ENCODE results near the gene CUBN. TPM values are rescaled to one million over a fixed set of nuclear protein-coding genes. Genes with fewer than 3 reads are reported as not detected.

The CUBN gene
- total RNA-seq, 2 experiments from 2014 or later: 0.80 to 0.81 TPM

DNA sequence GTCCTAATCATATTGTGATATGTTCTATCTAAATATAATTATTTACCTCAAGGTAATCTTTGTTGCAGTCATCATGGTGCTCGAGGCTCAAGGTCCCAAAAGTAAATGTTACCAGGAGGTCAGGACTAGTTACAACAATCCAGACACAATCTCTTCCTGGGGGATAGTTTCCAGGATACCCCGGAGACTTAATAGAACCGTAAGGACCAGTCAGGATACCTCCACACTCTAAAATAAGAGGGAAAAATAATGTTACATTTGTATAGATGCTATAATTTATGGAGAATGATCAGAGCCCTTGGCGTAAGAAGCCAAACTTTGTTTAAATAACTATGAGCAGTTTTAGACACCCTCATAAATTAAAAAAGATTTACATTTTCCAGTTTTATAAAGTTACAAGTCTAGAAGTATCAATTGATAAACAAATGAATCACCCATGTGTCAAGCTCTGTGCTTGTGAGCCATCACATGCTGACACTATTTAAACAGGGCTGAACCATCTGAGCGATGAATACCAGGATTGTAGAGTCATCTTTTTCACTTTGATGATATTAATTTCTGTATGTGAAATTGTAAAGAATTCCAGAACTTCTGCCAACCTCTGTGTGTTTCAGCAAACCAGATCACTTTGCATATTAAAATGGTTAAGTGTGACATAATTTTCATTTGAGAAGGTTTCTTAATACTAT lies 41.3 kb downstream of the CUBN start:
- H3K27ac Mint-ChIP-seq: no peak overlapping the region
- H3K4me3 Mint-ChIP-seq: no peak overlapping the region
- peaks cover 5% of the 10 kb centered on the region for H3K9me3 Mint-ChIP-seq
- no peaks in the 10 kb centered on the region for H3K27me3 Mint-ChIP-seq
- ChIA-PET POLR2A (no interaction called here), CTCF (no interaction called here)
- H3K4me1 Mint-ChIP-seq: peaks cover 11% of the 10 kb centered on the region
- H3K36me3 Mint-ChIP-seq (ENCODE audit: low read depth): peaks cover 4% of the 10 kb centered on the region
- DNase-seq: no peak

DNA sequence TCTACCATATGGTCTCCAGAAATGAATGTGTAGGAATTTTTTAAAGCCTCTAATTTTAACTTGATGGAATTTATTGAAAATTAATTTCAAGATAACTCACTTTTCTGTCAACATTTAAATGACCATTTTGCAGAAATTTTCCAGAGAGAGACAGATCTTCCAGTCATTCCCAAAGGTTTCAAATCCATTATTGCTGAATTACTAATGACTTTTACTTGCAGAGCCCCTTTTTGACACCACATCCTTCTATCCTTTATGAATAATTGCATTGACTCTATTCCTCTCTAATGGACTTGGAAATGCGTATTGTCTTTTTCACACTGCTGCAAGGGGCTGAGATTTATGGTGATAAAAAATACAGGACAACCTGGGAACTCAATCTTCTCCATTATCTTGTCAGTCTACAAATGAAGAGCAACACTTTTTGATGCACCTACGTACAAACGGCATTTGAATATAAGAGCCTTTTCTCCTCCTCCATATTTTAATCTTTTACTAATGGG lies 42.7 kb downstream of the CUBN start:
- no peak overlapping the region for H3K27ac Mint-ChIP-seq
- no peak for DNase-seq
- no peak overlapping the region for H3K4me3 Mint-ChIP-seq
- peaks cover 2% of the 10 kb centered on the region for H3K36me3 Mint-ChIP-seq (ENCODE audit: low read depth)
- H3K27me3 Mint-ChIP-seq: no peaks in the 10 kb centered on the region
- CTCF ChIA-PET: no interaction called here
- peaks cover under 1% of the 10 kb centered on the region for H3K9me3 Mint-ChIP-seq
- H3K4me1 Mint-ChIP-seq: peaks cover 2% of the 10 kb centered on the region
- POLR2A ChIA-PET: no interaction called here

DNA sequence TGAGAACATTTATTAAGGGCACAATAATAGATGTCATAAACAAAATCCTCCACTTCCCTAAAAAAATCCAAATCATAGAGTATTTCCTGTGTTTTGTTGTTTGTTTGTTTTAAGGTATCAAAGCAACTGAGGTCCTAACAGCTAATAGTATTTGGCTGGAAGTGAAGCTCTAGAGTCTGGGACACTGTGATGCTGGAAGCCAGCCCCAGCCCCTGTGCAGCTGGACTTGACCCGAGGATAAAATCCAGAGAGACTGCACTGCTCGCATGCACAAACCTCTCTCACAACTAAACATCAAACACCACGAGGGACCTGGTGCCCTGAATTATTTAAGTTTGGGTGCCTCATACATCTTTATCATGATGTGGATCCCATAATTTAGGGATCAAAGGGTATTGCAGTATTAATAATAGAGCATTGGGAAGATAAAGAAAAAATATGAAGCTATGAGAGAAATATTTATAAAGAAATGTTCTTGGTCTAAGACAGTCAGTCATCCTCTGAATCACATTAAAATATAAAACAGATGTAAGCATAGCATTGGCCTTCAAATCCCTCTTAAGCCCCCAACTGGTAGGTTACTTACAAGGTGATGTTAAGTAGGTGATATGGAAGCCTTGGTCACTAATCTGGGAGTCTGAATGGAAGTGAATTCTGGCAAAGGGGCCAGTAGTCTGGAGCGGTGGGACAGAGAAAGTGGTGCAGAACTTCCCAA lies 44.4 kb downstream of the CUBN start:
- no peak overlapping the region for H3K4me3 Mint-ChIP-seq
- H3K9me3 Mint-ChIP-seq: no peaks in the 10 kb centered on the region
- H3K27ac Mint-ChIP-seq: no peak overlapping the region
- CTCF ChIA-PET: no interaction called here
- peaks cover 2% of the 10 kb centered on the region for H3K36me3 Mint-ChIP-seq (ENCODE audit: low read depth)
- no peak for DNase-seq
- H3K4me1 Mint-ChIP-seq: no peaks in the 10 kb centered on the region
- no peaks in the 10 kb centered on the region for H3K27me3 Mint-ChIP-seq
- POLR2A ChIA-PET: no interaction called here

DNA sequence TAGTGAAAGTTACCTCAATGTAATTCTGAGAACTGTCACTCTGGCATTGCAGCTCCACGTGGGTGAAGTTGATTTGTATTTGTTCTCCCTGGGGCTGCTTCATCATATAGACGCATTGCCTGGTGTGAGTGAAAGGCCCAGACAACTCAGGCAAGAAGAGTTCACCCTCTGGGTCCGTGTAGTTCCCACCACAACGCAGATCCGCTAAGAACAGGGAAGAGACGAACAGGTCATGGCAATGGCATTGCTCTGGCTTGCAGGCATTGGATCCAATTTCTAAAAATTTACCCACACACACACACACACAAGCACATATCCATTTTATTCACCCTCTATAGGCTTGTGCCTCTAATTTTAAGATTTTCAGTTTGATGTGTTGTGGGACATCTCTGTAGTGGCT lies 45.4 kb downstream of the CUBN start:
- ChIA-PET CTCF (no interaction called here), POLR2A (interaction anchor here (0.6 kb wide), 1 partner anchor 60 kb away, joined by 3 read pairs; no protein-coding TSS in a partner anchor)
- Mint-ChIP-seq H3K9me3 (no peaks in the 10 kb centered on the region), H3K4me1 (no peaks in the 10 kb centered on the region), H3K27ac (no peak overlapping the region), H3K36me3 (ENCODE audit: low read depth) (peaks cover 2% of the 10 kb centered on the region), H3K4me3 (no peak overlapping the region), H3K27me3 (no peaks in the 10 kb centered on the region)
- no peak for DNase-seq

DNA sequence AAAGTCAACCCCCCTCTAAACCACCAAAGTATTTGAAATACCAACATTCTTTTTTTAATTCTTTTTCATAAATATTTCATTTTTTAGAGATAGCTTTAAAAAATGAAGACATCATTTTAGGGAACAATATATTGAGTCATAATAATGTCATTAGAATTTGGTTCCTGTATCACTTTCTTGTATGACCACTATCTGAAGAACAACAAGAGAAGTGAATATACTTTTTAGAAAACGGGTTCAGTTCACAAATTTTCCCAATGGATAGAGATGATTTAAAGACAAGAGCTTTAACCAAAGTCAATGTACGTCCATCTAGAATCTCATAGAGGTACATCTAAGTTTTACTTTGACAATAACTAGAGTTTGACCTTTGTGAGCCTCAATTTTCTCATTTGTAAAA lies 48.2 kb downstream of the CUBN start:
- CTCF ChIA-PET: no interaction called here
- Mint-ChIP-seq H3K9me3 (no peaks in the 10 kb centered on the region), H3K36me3 (ENCODE audit: low read depth) (peaks cover 2% of the 10 kb centered on the region), H3K4me1 (no peaks in the 10 kb centered on the region), H3K4me3 (no peak overlapping the region), H3K27ac (no peak overlapping the region), H3K27me3 (no peaks in the 10 kb centered on the region)
- no peak for DNase-seq
- POLR2A ChIA-PET: no interaction called here

DNA sequence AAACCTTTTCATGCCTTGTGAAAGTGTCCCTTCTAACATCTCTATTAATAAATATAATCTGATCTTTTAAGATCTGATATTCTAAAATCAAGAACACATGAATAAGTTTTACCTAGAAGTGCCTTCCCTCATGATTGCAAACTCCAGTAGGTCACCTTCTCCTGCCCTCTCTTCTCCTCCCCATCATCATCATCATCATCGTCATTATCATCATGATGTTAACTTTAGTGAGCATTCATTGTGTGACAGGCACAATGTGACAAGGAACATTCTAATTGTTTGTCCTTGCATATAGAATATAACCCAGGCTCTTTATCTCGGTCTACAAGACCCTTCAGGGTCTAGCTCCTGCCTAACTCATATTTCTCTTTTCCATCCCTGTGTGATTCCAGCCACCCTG lies 51.7 kb downstream of the CUBN start:
- peaks cover 2% of the 10 kb centered on the region for H3K36me3 Mint-ChIP-seq (ENCODE audit: low read depth)
- no peaks in the 10 kb centered on the region for H3K9me3 Mint-ChIP-seq
- no peak for DNase-seq
- ChIA-PET POLR2A (no interaction called here), CTCF (no interaction called here)
- H3K4me1 Mint-ChIP-seq: peaks cover 1% of the 10 kb centered on the region
- H3K27me3 Mint-ChIP-seq: no peaks in the 10 kb centered on the region
- H3K27ac Mint-ChIP-seq: no peak overlapping the region
- H3K4me3 Mint-ChIP-seq: no peak overlapping the region

DNA sequence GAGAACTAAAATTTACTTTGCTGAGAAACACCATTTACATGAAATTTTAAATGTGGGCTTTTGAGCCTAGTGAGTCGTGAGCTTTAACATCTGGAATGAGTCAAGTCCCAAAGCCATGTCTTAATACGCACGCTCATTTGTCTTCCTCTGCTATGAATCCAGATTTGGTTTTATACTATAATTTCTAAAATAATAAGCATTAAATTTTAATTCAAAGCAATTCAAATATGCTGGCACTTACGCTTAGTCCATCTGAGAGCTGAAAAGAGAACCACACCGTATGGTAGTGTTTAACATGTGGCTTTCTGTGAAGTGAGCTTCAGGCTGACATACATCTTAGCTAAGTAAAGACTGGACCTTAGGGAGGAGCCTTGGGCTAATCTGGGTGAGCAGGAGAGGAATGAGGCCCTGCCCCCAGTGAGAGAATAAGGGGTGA lies 52.2 kb downstream of the CUBN start:
- no peaks in the 10 kb centered on the region for H3K36me3 Mint-ChIP-seq (ENCODE audit: low read depth)
- H3K4me1 Mint-ChIP-seq: peaks cover 1% of the 10 kb centered on the region
- no peak overlapping the region for H3K4me3 Mint-ChIP-seq
- H3K9me3 Mint-ChIP-seq: no peaks in the 10 kb centered on the region
- ChIA-PET CTCF (interaction anchor here (0.8 kb wide), 1 partner anchor 8 kb away, joined by 3 read pairs; no protein-coding TSS in a partner anchor), POLR2A (no interaction called here)
- DNase-seq: no peak
- no peak overlapping the region for H3K27ac Mint-ChIP-seq
- H3K27me3 Mint-ChIP-seq: no peaks in the 10 kb centered on the region

DNA sequence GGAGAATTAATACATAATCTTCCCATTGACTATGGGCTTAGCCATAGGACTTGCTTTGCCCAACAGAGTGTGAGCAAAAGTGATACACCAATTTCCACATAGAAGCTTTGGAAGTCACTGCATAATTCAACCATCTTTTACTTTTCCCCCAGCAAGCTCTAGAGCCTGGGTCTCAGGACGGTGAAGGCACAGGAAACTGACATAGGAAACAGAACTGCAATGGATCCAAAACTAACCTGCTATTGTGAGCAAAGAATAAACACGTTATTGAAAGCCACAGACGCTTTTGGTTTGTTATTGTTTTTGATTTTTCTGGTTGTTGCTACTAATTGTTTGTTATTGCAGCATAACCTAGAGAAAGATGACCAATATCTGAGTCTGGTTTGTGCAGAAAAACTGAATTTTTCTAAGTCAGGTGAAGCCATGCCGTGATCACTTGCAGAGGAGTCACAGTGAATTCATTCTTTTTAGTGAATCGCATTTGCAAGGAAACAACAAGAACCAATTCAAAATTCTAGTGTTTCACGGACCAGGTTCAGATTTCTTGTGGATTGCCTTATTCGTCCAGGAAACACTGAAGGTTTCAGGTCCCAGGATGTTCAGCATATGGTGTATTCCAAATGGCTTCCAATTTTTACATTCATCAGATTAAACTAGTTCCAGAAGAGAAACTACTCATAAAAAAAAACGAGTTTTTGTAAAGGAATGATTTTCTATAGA lies 52.8 kb downstream of the CUBN start:
- CTCF ChIA-PET: interaction anchor here (0.8 kb wide), 1 partner anchor 8 kb away, joined by 3 read pairs; no protein-coding TSS in a partner anchor
- Mint-ChIP-seq H3K27me3 (no peaks in the 10 kb centered on the region), H3K4me1 (peaks cover 1% of the 10 kb centered on the region), H3K4me3 (no peak overlapping the region), H3K36me3 (ENCODE audit: low read depth) (no peaks in the 10 kb centered on the region), H3K27ac (no peak overlapping the region), H3K9me3 (no peaks in the 10 kb centered on the region)
- POLR2A ChIA-PET: no interaction called here
- no peak for DNase-seq

DNA sequence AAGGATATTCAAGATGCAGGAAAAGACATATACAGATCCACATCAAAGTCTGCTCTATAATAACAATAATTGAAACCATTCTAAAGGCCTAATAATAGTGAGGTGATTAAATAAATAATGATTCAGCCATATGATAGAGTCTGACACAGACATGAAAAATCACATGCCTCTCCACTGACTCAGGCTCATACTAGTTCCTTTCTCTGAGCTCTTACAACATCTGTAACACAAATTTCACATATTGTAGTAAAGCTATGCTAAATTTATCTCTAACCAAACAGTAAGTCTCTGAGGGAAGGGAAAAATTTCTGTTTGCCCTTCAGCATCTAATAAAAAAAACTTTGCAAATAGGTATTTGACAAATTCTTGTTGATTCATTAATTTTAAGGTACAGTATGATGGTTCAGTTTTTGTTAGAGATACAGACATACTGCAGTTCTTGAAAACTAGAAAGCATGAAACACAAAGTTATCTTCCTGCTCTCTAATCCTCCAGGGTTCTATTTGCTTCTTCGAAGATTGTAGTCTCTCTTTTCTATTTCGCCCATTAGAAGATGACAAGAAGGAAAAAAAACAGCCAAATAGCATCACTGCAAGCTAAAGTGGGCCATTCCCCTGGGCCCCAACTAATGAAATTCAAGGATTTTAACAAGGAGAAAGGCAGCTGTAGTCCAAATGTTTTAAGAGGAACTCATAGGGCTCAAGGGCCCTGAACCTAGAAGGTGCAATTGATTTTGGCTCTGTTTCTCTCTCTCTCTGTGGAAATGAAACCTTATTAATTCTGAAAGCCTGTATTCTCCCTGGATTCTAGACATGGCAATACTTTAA lies 53.9 kb downstream of the CUBN start:
- DNase-seq: no peak
- H3K9me3 Mint-ChIP-seq: no peaks in the 10 kb centered on the region
- ChIA-PET POLR2A (no interaction called here), CTCF (interaction anchor here (0.6 kb wide), 1 partner anchor 224 kb away, joined by 3 read pairs; no protein-coding TSS in a partner anchor)
- no peaks in the 10 kb centered on the region for H3K36me3 Mint-ChIP-seq (ENCODE audit: low read depth)
- no peak overlapping the region for H3K4me3 Mint-ChIP-seq
- H3K27me3 Mint-ChIP-seq: no peaks in the 10 kb centered on the region
- peaks cover 1% of the 10 kb centered on the region for H3K4me1 Mint-ChIP-seq
- no peak overlapping the region for H3K27ac Mint-ChIP-seq

DNA sequence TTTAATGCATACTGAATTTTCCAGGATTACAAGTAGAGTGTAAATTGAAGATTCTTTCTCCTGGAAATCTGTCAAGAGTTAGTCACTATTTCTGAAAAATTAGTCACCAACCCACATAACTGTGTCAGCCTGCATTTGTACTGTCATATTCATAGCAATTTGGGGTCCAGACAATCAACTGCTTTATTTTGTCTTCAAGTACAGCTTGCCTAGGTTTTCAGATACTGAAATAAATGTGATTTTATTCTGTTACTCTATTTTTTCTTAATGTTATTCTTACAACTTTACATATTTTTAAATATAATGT lies 55.1 kb downstream of the CUBN start:
- POLR2A ChIA-PET: no interaction called here

DNA sequence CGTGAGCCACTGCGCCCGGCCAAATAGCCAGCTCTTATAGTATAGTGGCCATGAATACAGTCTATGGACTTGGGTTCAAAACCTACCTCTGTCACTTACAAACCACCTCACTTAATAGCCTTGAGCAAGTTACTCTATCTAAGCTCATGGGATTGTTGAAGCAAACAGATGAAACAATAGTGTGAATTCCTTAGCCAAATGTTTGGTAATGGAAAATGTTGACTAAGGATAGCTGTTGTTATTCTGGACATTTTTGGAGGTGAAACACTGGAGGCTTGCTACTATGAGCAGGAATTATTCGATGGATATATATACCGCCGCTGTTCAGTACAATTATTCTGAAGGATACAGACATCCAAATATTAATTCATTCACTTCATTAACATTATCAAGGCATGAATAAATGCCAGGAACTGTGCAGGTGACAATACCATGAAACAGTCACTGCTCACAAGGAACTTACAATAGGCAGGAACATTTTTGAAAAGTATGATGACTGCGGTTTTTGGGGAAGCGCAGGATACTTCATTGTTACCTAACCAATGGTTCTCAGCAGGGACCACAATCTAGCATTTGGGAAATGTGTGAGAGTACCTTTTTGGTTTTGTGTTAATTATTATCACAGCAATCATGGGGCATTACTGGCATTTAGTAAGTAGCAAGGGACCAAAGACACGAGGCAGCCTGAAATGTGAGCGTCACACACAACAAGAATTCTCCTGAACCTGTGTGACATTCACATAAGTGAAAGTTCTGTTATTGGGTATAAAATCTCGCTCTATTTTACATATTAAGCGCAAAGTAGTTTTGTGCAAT lies 55.7 kb downstream of the CUBN start:
- ChIA-PET CTCF (no interaction called here), POLR2A (no interaction called here)
- Mint-ChIP-seq H3K27ac (no peak overlapping the region), H3K4me3 (no peak overlapping the region), H3K9me3 (no peaks in the 10 kb centered on the region), H3K36me3 (ENCODE audit: low read depth) (no peaks in the 10 kb centered on the region), H3K4me1 (peaks cover 1% of the 10 kb centered on the region), H3K27me3 (no peaks in the 10 kb centered on the region)
- no peak for DNase-seq

More for the DNA sequence above, 55.1 kb downstream of the CUBN start:
- DNase-seq: no peak
- no peaks in the 10 kb centered on the region for H3K36me3 Mint-ChIP-seq (ENCODE audit: low read depth)
- H3K9me3 Mint-ChIP-seq: no peaks in the 10 kb centered on the region
- no peak overlapping the region for H3K4me3 Mint-ChIP-seq
- H3K27me3 Mint-ChIP-seq: no peaks in the 10 kb centered on the region
- no peak overlapping the region for H3K27ac Mint-ChIP-seq
- H3K4me1 Mint-ChIP-seq: peaks cover 1% of the 10 kb centered on the region
- CTCF ChIA-PET: no interaction called here

DNA sequence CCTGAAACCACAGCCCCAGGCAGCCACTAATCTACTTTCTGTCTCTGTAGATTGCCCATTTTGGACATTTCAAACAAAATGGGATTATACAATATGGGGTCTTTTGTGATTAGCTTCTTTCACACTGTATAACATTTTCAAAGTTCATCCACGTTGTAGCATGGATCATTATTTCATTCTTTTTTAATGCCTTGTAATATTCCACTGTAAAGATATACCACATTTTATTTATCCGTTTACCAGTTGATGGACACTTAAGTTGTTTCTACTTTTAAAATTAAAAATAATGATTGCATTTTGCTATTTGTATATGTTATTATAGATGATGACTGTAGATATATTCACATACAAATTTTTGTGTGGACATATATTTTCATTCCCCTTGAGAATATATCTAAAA lies 60.7 kb downstream of the CUBN start:
- ChIA-PET POLR2A (no interaction called here), CTCF (interaction anchor here (1.4 kb wide), 1 partner anchor 8 kb away, joined by 3 read pairs; no protein-coding TSS in a partner anchor)
- Mint-ChIP-seq H3K27me3 (no peaks in the 10 kb centered on the region), H3K4me3 (no peak overlapping the region), H3K4me1 (peaks cover 11% of the 10 kb centered on the region), H3K9me3 (no peaks in the 10 kb centered on the region), H3K27ac (no peak overlapping the region), H3K36me3 (ENCODE audit: low read depth) (peaks cover 5% of the 10 kb centered on the region)
- DNase-seq: no peak
